HepG2 (cell line): ENCODE results near the gene TUBA4A. TPM values are rescaled to one million over a fixed set of nuclear protein-coding genes. Genes with fewer than 3 reads are reported as not detected.

ENCODE experiments used
- BORCS8-MEF2B ChIP-seq: sonication (generic); formaldehyde crosslinking; IDR thresholded peaks from 2 replicates; pipeline ENCODE4 v1.8.0; 2022; ENCODE audit warnings: mild to moderate bottlenecking, missing genetic modification reagents
- ELF4 ChIP-seq: sonication (generic); formaldehyde crosslinking; IDR thresholded peaks from 2 replicates; pipeline ENCODE4 v1.5.0; 2020; ENCODE audit warnings: missing genetic modification reagents, mild to moderate bottlenecking, moderate library complexity, borderline replicate concordance
- GFI1 ChIP-seq: sonication (generic); formaldehyde crosslinking; IDR thresholded peaks from 2 replicates; pipeline ENCODE4 v1.5.0; 2020; ENCODE audit warnings: missing genetic modification reagents, mild to moderate bottlenecking, borderline replicate concordance
- IKZF1 ChIP-seq: fragments of 450-650 bp; IDR thresholded peaks from 2 replicates; pipeline ENCODE4 v1.7.1; 2016
- NR2C2 ChIP-seq: sonication (generic); formaldehyde crosslinking; IDR thresholded peaks from 2 replicates; pipeline ENCODE4 v1.4.0; 2020; ENCODE audit warnings: missing genetic modification reagents, mild to moderate bottlenecking, moderate library complexity, borderline replicate concordance
- STAT5B ChIP-seq: sonication (generic); formaldehyde crosslinking; IDR thresholded peaks from 2 replicates; pipeline ENCODE4 v1.4.0; 2020; ENCODE audit warnings: missing genetic modification reagents
- SUZ12 ChIP-seq: fragments of 150-350 bp; IDR thresholded peaks from 2 replicates; pipeline ENCODE4 v1.6.1; 2014; ENCODE audit warnings: low read depth, low read length
- ZNF672 ChIP-seq: sonication (generic); formaldehyde crosslinking; IDR thresholded peaks from 2 replicates; pipeline ENCODE4 v1.8.1; 2022; ENCODE audit warnings: missing genetic modification reagents
- ZSCAN29 ChIP-seq: sonication (generic); formaldehyde crosslinking; conservative IDR thresholded peaks from 2 replicates; pipeline ENCODE4 v1.4.0; 2020; ENCODE audit warnings: mild to moderate bottlenecking, missing genetic modification reagents
- polyA plus RNA-seq, 8 experiments: library from polyadenylated mRNA; depleted of rRNA in 3 of 8; stranded (reverse) in 7 of 8; unstranded in 1 of 8; fragments of >200 nt; fragmentation: Illumina TruSeq in 4 of 8; extraction: Trizol in 4 of 8; gene quantifications; 2 replicates each; pipeline versions ENCODE4 v1.2.1 to v1.2.3, GENCODE V29; 2011 to 2016; ENCODE audit warnings: low read depth in 4 of 8, missing spikeins in 1 of 8, mixed read lengths in 1 of 8; ENCODE audit not compliant: insufficient read depth in 1 of 8
- total RNA-seq, 5 experiments: library from RNA; depleted of rRNA; stranded (reverse); fragments of >200 nt; fragmentation: Illumina TruSeq; extraction: Trizol; gene quantifications; 2 replicates each; pipeline ENCODE4 v1.2.3, GENCODE V29; 2016; ENCODE audit warnings: low read depth in 1 of 5
- TF ChIP-seq, protein P1 (sequence below): sonication (generic); formaldehyde crosslinking; IDR thresholded peaks from 2 replicates; pipeline ENCODE4 v1.4.0; 2020; ENCODE audit warnings: missing genetic modification reagents
- TF ChIP-seq, protein P2 (sequence below): sonication (generic); formaldehyde crosslinking; IDR thresholded peaks from 2 replicates; pipeline ENCODE4 v1.8.0; 2022; ENCODE audit warnings: mild to moderate bottlenecking, missing genetic modification reagents, moderate library complexity
- TF ChIP-seq, protein P3 (sequence below): IDR thresholded peaks from 2 replicates; pipeline ENCODE4 v1.6.1; 2012; ENCODE audit warnings: low read length, improper control_type of control experiment
- TF ChIP-seq, protein P4 (sequence below): sonication (generic); formaldehyde crosslinking; IDR thresholded peaks from 2 replicates; pipeline ENCODE4 v1.5.1; 2020; ENCODE audit warnings: missing genetic modification reagents, mild to moderate bottlenecking, borderline replicate concordance
- TF ChIP-seq, protein P5 (sequence below): sonication (generic); formaldehyde crosslinking; conservative IDR thresholded peaks from 2 replicates; pipeline ENCODE4 v1.4.0; 2020; ENCODE audit warnings: missing genetic modification reagents
- TF ChIP-seq, protein P6 (sequence below): sonication (generic); formaldehyde crosslinking; IDR thresholded peaks from 2 replicates; pipeline ENCODE4 v1.4.0; 2020; ENCODE audit warnings: missing genetic modification reagents
- TF ChIP-seq, protein P7 (sequence below): sonication (generic); formaldehyde crosslinking; IDR thresholded peaks from 2 replicates; pipeline ENCODE4 v1.9.0; 2021; ENCODE audit warnings: missing genetic modification reagents, mild to moderate bottlenecking, borderline replicate concordance

TUBA4A gene
- total and polyA plus RNA-seq, 2 of the 13 experiments (the other 11 are each of a cell fraction or from before 2014, with no cell fraction given) = 1.3 to 12.7 TPM

DNA sequence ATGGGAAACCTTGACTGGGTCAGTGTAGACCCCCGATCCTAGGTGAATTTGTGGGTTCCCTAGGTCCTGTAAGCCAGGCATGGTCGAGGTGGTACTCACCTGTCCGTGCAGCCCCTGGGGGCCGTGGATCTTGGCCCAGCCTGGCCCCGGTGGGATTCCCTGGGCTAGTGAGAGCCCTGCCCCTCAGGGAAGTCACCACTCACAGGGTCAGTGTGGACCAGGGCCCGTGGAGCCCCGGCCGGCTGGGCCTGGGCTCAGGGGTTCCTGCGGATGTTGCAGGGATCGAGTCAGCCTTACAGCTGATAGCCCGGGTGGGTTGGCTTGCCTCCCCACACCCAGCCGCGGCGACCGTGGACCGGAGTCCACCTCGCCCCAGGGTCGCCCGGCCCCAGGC is 24.8 kb downstream of the TUBA4A start (continued):
- TF ChIP-seq, protein P1, sequence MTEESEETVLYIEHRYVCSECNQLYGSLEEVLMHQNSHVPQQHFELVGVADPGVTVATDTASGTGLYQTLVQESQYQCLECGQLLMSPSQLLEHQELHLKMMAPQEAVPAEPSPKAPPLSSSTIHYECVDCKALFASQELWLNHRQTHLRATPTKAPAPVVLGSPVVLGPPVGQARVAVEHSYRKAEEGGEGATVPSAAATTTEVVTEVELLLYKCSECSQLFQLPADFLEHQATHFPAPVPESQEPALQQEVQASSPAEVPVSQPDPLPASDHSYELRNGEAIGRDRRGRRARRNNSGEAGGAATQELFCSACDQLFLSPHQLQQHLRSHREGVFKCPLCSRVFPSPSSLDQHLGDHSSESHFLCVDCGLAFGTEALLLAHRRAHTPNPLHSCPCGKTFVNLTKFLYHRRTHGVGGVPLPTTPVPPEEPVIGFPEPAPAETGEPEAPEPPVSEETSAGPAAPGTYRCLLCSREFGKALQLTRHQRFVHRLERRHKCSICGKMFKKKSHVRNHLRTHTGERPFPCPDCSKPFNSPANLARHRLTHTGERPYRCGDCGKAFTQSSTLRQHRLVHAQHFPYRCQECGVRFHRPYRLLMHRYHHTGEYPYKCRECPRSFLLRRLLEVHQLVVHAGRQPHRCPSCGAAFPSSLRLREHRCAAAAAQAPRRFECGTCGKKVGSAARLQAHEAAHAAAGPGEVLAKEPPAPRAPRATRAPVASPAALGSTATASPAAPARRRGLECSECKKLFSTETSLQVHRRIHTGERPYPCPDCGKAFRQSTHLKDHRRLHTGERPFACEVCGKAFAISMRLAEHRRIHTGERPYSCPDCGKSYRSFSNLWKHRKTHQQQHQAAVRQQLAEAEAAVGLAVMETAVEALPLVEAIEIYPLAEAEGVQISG (CRISPR knock-in tag) = no peak
- no peak for TF ChIP-seq NR2C2 (CRISPR knock-in tag)
- no peak for TF ChIP-seq STAT5B (CRISPR knock-in tag)
- TF ChIP-seq, protein P2, sequence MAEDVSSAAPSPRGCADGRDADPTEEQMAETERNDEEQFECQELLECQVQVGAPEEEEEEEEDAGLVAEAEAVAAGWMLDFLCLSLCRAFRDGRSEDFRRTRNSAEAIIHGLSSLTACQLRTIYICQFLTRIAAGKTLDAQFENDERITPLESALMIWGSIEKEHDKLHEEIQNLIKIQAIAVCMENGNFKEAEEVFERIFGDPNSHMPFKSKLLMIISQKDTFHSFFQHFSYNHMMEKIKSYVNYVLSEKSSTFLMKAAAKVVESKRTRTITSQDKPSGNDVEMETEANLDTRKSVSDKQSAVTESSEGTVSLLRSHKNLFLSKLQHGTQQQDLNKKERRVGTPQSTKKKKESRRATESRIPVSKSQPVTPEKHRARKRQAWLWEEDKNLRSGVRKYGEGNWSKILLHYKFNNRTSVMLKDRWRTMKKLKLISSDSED (CRISPR knock-in tag) = no peak
- 0 out of 2 replicates have a peak, but pooled peaks have one; percentile 26 for TF ChIP-seq GFI1 (CRISPR knock-in tag)
- TF ChIP-seq, protein P3, sequence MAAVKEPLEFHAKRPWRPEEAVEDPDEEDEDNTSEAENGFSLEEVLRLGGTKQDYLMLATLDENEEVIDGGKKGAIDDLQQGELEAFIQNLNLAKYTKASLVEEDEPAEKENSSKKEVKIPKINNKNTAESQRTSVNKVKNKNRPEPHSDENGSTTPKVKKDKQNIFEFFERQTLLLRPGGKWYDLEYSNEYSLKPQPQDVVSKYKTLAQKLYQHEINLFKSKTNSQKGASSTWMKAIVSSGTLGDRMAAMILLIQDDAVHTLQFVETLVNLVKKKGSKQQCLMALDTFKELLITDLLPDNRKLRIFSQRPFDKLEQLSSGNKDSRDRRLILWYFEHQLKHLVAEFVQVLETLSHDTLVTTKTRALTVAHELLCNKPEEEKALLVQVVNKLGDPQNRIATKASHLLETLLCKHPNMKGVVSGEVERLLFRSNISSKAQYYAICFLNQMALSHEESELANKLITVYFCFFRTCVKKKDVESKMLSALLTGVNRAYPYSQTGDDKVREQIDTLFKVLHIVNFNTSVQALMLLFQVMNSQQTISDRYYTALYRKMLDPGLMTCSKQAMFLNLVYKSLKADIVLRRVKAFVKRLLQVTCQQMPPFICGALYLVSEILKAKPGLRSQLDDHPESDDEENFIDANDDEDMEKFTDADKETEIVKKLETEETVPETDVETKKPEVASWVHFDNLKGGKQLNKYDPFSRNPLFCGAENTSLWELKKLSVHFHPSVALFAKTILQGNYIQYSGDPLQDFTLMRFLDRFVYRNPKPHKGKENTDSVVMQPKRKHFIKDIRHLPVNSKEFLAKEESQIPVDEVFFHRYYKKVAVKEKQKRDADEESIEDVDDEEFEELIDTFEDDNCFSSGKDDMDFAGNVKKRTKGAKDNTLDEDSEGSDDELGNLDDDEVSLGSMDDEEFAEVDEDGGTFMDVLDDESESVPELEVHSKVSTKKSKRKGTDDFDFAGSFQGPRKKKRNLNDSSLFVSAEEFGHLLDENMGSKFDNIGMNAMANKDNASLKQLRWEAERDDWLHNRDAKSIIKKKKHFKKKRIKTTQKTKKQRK = no peak
- TF ChIP-seq ZNF672 = no peak
- TF ChIP-seq, protein P4, sequence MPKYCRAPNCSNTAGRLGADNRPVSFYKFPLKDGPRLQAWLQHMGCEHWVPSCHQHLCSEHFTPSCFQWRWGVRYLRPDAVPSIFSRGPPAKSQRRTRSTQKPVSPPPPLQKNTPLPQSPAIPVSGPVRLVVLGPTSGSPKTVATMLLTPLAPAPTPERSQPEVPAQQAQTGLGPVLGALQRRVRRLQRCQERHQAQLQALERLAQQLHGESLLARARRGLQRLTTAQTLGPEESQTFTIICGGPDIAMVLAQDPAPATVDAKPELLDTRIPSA = 0 out of 2 replicates have a peak, but pooled peaks have one; percentile 23
- TF ChIP-seq, protein P5, sequence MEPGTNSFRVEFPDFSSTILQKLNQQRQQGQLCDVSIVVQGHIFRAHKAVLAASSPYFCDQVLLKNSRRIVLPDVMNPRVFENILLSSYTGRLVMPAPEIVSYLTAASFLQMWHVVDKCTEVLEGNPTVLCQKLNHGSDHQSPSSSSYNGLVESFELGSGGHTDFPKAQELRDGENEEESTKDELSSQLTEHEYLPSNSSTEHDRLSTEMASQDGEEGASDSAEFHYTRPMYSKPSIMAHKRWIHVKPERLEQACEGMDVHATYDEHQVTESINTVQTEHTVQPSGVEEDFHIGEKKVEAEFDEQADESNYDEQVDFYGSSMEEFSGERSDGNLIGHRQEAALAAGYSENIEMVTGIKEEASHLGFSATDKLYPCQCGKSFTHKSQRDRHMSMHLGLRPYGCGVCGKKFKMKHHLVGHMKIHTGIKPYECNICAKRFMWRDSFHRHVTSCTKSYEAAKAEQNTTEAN (CRISPR knock-in tag) = no peak
- TF ChIP-seq SUZ12 = no peak
- TF ChIP-seq, protein P6, sequence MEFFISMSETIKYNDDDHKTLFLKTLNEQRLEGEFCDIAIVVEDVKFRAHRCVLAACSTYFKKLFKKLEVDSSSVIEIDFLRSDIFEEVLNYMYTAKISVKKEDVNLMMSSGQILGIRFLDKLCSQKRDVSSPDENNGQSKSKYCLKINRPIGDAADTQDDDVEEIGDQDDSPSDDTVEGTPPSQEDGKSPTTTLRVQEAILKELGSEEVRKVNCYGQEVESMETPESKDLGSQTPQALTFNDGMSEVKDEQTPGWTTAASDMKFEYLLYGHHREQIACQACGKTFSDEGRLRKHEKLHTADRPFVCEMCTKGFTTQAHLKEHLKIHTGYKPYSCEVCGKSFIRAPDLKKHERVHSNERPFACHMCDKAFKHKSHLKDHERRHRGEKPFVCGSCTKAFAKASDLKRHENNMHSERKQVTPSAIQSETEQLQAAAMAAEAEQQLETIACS (CRISPR knock-in tag) = no peak
- no peak for TF ChIP-seq ELF4 (CRISPR knock-in tag)
- TF ChIP-seq, protein P7, sequence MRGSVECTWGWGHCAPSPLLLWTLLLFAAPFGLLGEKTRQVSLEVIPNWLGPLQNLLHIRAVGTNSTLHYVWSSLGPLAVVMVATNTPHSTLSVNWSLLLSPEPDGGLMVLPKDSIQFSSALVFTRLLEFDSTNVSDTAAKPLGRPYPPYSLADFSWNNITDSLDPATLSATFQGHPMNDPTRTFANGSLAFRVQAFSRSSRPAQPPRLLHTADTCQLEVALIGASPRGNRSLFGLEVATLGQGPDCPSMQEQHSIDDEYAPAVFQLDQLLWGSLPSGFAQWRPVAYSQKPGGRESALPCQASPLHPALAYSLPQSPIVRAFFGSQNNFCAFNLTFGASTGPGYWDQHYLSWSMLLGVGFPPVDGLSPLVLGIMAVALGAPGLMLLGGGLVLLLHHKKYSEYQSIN (CRISPR knock-in tag) = no peak
- TF ChIP-seq IKZF1 = no peak
- TF ChIP-seq BORCS8-MEF2B = no peak
- peak; percentile 92; the same call in 1 of the 2 replicates for TF ChIP-seq ZSCAN29 (CRISPR knock-in tag)
